Muscle of leg (tissue), 11 donors: ENCODE data around the gene SAA4. TPM values are rescaled to one million over a fixed set of nuclear protein-coding genes. Genes with fewer than 3 reads are reported as not detected.
"Not testable (repeated sequence)": the region's sequence is repeated elsewhere in the genome, so short reads cannot be mapped to it uniquely, and the experiment has no call there.

Experiments
- DNase-seq: peaks from one replicate; pipeline ENCODE4 v3.0.0; 2013
- H3K27ac ChIP-seq: one replicate; pipeline ENCODE4 v1.5.1; 2013; ENCODE audit warnings: mild to moderate bottlenecking, low read length, control low read depth
- H3K27me3 ChIP-seq: one replicate; pipeline ENCODE4 v1.6.1; 2013; ENCODE audit warnings: low read length; ENCODE audit not compliant: control insufficient read depth, insufficient read depth
- H3K36me3 ChIP-seq: one replicate; pipeline ENCODE4 v1.6.1; 2013; ENCODE audit warnings: low read length; ENCODE audit not compliant: control insufficient read depth, insufficient read depth
- H3K4me1 ChIP-seq: one replicate; pipeline ENCODE4 v1.6.1; 2013; ENCODE audit warnings: low read length; ENCODE audit not compliant: control insufficient read depth, insufficient read depth
- H3K4me3 ChIP-seq: one replicate; pipeline ENCODE4 v1.5.1; 2013; ENCODE audit warnings: low read length, control low read depth
- H3K9me3 ChIP-seq: replicated peaks from 2 replicates; pipeline ENCODE4 v1.6.1; 2013; ENCODE audit warnings: low read depth, low read length; ENCODE audit not compliant: control insufficient read depth
- WGBS: methylation state at CpG from one replicate; pipeline ENCODE4 v1.1.5; 2013; ENCODE audit warnings: missing lambda C conversion rate; ENCODE audit not compliant: insufficient coverage; 5-methylcytosine and 5-hydroxymethylcytosine counted together
- polyA plus RNA-seq, 8 donors: library from polyadenylated mRNA; unstranded; fragments of 120-200 nt; gene quantifications; one replicate each; pipeline versions ENCODE4 v1.2.1 to v1.2.3, GENCODE V29; 2013; ENCODE audit warnings: inconsistent platforms in 1 of 8, low replicate concordance in 1 of 8; ENCODE audit not compliant: insufficient read length in 8 of 8, insufficient read depth in 1 of 8
- total RNA-seq: library from RNA; stranded (reverse); fragments of 120-200 nt; gene quantifications from one replicate; pipeline ENCODE4 v1.2.4, GENCODE V29; 2013

SAA4 gene
- total and polyA plus RNA-seq, 9 donors: 0.25 TPM; not detected in 8

DNA sequence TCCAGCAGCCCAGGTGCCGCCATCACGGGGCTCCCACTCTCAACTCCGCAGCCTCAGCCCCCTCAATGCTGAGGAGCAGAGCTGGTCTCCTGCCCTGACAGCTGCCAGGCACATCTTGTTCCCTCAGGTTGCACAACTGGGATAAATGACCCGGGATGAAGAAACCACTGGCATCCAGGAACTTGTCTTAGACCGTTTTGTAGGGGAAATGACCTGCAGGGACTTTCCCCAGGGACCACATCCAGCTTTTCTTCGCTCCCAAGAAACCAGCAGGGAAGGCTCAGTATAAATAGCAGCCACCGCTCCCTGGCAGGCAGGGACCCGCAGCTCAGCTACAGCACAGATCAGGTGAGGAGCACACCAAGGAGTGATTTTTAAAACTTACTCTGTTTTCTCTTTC is 29.3 kb upstream of the SAA4 start, which contains the start of gene SAA1:
Gene SAA1 (plus strand): TSS at position 316 of the 400 bp plus-strand sequence. CDS start 624 bp downstream, outside the sequence.
- Histone ChIP-seq H3K36me3 (no peaks in the 10 kb centered on the region), H3K4me1 (no peaks in the 10 kb centered on the region), H3K27ac (no peak within 1 kb of the TSS), H3K4me3 (no peak within 1 kb of the TSS), H3K9me3 (no peaks in the 10 kb centered on the region), H3K27me3 (no peaks in the 10 kb centered on the region)
- no peak for DNase-seq
- WGBS: 11% methylated on average over 2 of the region's 8 CpGs

DNA sequence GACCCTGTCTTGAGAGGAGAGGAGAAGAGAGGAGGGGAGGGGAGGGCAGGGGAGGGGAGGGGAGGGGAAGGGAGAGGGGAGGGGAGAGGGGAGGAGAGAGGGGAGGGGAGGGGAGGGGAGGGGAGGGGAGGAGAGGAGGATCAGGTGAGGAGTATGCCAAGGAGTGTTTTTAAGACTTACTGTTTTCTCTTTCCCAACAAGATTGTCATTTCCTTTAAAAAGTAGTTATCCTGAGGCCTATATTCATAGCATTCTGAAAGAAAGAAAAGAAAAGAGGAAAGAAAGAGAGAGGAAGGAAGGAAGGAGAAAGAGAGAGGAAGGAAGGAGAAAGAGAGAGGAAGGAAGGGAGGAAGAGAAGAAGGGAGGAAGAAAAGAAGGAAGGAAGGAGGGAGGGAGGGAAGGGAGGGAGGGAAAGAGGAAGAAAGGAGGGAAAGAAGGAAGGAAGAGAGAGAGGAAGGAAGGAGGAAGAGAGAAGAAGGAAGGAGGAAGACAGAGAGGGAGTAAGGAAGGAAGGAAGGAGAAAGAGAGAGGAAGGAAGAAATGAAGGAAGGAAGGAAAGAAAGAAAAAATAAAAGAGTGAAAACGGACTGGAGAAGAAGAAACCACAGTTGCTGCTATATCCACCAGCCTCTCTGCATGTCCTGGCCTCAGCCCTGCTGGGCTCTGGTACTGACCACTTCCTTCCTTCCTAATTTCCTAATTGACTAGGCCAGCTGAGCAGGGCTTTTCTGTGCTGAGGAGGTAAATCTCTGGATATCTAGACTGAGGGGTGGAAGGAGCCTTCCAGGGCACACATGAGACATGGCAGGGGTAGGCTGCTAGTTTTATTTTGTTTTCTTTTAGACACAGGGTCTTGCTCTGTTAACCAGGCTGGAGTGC is 28.3 kb upstream of the SAA4 start:
- WGBS: no CpG with 5 or more reads among the region's 1 CpG
- Histone ChIP-seq H3K27ac (no peak overlapping the region), H3K4me1 (no peaks in the 10 kb centered on the region), H3K36me3 (no peaks in the 10 kb centered on the region), H3K27me3 (no peaks in the 10 kb centered on the region), H3K4me3 (no peak overlapping the region), H3K9me3 (no peaks in the 10 kb centered on the region)
- DNase-seq: peak; percentile 4

DNA sequence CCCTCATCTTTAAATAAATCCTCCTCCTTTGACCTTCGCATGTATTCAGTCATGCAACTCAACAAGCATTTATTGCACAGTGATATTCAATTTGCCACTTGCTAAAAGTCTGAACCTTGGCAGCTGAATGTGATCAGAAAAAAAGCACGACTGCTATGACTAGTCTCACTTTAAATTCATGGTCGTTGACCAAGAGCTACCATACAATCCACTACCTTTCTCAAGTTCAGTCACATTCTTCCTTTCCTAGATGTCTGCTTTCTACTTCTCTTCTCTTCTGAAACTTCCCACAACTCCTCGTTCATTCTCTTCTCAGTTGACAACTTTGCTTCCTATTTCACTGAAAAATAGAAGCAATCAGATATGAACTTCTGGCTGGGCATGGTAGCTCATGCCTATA is 27.4 kb upstream of the SAA4 start:
- Histone ChIP-seq H3K4me3 (no peak overlapping the region), H3K9me3 (no peaks in the 10 kb centered on the region), H3K27me3 (no peaks in the 10 kb centered on the region), H3K27ac (no peak overlapping the region), H3K36me3 (no peaks in the 10 kb centered on the region), H3K4me1 (no peaks in the 10 kb centered on the region)
- 73% methylated on average over 4 of the region's 4 CpGs for WGBS
- DNase-seq: no peak

DNA sequence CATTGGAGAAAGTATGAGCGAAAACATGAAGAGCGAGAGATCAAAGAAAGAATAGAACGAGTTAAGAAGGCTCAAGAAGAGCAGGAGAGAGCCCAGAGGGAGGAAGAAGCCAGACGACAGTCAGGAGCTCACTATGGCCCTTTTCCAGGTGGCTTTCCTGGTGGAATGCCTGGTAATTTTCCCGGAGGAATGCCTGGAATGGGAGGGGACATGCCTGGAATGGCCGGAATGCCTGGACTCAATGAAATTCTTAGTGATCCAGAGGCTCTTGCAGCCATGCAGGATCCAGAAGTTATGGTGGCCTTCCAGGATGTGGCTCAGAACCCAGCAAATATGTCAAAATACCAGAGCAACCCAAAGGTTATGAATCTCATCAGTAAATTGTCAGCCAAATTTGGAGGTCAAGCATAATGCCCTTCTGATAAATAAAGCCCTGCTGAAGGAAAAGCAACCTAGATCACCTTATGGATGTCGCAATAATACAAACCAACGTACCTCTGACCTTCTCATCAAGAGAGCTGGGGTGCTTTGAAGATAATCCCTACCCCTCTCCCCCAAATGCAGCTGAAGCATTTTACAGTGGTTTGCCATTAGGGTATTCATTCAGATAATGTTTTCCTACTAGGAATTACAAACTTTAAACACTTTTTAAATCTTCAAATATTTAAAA is 26.2 kb upstream of the SAA4 start:
- not testable (repeated sequence) for H3K36me3 ChIP-seq, H3K4me3 ChIP-seq, H3K27ac ChIP-seq, H3K9me3 ChIP-seq, DNase-seq, H3K4me1 ChIP-seq, H3K27me3 ChIP-seq
- WGBS: 77% methylated on average over 3 of the region's 8 CpGs

DNA sequence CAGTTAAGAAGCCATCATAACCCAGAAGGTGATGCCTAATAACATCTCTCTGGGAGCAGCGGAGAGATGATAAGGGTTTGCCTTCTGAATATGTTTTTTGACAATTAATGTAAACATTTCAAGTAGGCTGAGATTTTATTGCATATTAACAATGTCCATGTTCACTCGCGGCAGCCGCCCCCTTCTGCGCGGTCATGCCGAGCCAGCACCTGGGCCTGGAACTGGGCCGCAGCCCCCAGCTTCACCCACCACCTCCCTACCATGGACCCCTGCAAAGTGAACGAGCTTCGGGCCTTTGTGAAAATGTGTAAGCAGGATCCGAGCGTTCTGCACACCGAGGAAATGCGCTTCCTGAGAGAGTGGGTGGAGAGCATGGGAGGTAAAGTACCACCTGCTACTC is 25.1 kb upstream of the SAA4 start:
- no peaks in the 10 kb centered on the region for H3K27me3 ChIP-seq
- H3K27ac ChIP-seq: no peak overlapping the region
- H3K4me3 ChIP-seq: no peak overlapping the region
- no peak for DNase-seq
- no peaks in the 10 kb centered on the region for H3K4me1 ChIP-seq
- H3K36me3 ChIP-seq: no peaks in the 10 kb centered on the region
- WGBS: 80% methylated on average over 4 of the region's 14 CpGs
- H3K9me3 ChIP-seq: no peaks in the 10 kb centered on the region

DNA sequence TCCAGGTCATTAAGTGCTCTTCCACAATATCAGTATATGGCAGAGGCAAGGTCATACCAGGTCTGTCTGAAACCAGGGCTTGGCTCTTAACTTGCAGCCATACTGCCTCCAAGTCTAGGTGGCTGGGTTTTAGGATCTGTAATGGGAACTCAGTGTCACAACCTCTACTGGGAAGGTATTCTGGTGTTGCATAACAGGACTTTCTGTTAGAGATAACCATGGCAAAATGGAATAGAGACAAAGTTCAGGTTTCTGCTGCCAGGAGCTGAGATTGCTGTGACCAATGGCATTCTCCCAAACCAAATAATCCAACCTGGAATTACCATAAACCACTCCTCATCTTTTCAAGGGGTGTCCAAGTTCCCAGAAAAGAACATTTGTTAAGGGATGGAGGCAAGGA is 22.7 kb upstream of the SAA4 start:
- Histone ChIP-seq H3K27me3 (no peaks in the 10 kb centered on the region), H3K27ac (no peak overlapping the region), H3K9me3 (no peaks in the 10 kb centered on the region), H3K4me3 (no peak overlapping the region), H3K4me1 (no peaks in the 10 kb centered on the region), H3K36me3 (no peaks in the 10 kb centered on the region)
- no peak for DNase-seq

DNA sequence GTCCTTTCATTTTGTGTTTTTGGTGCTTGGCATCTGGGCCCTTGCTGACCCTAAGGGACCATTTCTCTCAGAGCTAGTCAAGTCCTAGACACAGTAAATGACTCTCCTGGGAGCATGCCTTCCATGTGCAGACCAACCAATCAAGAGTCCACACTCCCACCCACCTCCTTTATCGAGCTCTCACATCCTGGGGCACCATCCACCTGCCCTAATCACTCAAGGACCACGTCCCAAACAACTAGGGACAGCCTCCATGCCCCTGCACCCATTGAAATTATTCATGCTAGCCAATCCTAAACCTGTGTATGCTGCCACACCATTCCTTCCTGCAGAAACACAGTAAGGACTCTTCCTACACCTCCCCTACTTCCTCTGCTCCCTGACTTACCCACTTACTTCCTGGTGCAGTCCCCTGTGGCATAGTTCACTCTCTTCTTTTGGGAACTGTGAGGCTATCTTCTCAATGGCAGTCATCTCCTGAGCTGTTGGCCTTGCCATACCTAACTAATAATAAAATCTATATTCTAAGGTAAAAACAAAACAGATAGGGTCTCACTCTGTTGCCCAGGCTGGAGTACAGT is 18.3 kb upstream of the SAA4 start:
- Histone ChIP-seq H3K27me3 (no peaks in the 10 kb centered on the region), H3K4me3 (no peak overlapping the region), H3K4me1 (no peaks in the 10 kb centered on the region), H3K27ac (no peak overlapping the region), H3K9me3 (no peaks in the 10 kb centered on the region), H3K36me3 (no peaks in the 10 kb centered on the region)
- DNase-seq: no peak
- 47% methylated on average over 2 of the region's 2 CpGs for WGBS

DNA sequence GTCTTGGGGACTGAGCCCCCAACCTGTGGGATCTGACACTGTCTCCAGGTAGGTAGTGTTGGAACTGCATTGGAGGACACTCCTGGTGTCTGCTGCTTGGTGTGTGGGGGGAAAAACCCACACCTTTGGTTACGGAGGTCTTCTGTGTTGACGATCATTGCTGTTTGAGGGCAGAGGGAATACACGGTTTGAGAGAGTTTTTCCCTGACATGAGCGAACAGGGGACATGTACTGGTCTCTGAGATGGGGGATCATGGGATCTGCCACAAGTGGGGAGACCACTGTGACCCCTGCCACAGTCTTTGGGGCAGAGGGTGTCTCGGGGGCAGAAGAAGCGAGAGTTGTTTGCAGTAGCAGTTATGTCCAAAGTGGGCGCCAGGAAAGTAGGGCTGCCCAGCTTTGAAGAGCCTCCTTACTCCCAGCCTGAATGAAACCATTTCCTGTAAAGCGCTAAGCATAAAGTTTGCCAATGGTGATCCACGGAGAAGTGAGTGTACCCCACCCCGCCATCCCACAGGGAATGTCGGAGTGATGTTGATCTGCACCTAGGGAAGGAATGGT is 17.3 kb upstream of the SAA4 start:
- no peaks in the 10 kb centered on the region for H3K9me3 ChIP-seq
- H3K4me3 ChIP-seq: no peak overlapping the region
- H3K36me3 ChIP-seq: no peaks in the 10 kb centered on the region
- no peaks in the 10 kb centered on the region for H3K27me3 ChIP-seq
- no peak for DNase-seq
- no peak overlapping the region for H3K27ac ChIP-seq
- WGBS: 73% methylated on average over 8 of the region's 11 CpGs
- no peaks in the 10 kb centered on the region for H3K4me1 ChIP-seq

DNA sequence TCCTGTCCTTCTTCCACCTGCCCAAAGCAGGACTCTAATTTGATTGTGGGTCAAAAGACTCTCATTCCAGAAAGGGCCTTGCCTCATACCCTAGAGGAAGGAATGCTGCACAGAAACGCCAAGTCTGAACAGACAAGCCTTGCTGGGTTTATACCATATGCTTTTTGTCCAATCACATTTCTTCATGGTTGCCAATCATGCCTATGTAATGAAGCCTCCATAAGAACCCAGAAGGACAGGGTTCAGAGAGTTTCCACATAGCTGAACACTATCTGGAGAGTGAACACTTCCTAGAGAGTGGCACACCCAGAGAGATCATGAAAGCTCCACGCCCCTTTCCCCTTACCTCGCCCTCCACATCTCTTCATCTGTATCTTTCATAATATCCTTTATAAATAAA is 16.6 kb upstream of the SAA4 start:
- H3K9me3 ChIP-seq: no peaks in the 10 kb centered on the region
- H3K27ac ChIP-seq: no peak overlapping the region
- H3K4me3 ChIP-seq: no peak overlapping the region
- DNase-seq: no peak
- no peaks in the 10 kb centered on the region for H3K4me1 ChIP-seq
- H3K36me3 ChIP-seq: no peaks in the 10 kb centered on the region
- WGBS: no CpG with 5 or more reads among the region's 3 CpGs
- H3K27me3 ChIP-seq: peaks cover 3% of the 10 kb centered on the region

DNA sequence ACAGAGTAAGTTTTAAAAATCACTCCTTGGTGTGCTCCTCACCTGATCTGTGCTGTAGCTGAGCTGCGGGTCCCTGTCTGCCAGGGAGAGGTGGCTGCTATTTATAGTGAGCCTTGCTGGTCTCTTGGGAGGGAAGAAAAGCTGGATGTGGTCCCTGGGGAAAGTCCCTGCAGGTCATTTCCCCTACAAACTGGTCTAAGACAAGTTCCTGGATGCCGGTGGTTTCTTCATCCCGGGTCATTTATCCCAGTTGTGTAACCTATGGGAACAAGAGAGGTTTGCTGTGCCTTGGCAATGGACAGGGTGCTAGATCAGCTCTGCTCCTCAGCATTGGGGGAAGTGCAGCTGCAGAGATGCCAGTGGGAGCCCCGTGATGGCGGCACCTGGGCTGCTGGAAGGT is 12.0 kb upstream of the SAA4 start, which contains the start of gene SAA2:
Gene SAA2 (minus strand): TSS at position 108 of the 400 bp plus-strand sequence. CDS start 657 bp downstream, outside the sequence.
- DNase-seq: no peak
- Histone ChIP-seq H3K9me3 (no peaks in the 10 kb centered on the region), H3K4me3 (no peak within 1 kb of the TSS), H3K36me3 (no peaks in the 10 kb centered on the region), H3K27me3 (peaks cover 3% of the 10 kb centered on the region), H3K27ac (no peak within 1 kb of the TSS), H3K4me1 (no peaks in the 10 kb centered on the region)
- 60% methylated on average over 1 of the region's 5 CpGs for WGBS
